NB4 (cell line): Measurements from ENCODE around the gene LGALS12.

Experiments used
- MYC ChIP-seq: IDR thresholded peaks from 2 replicates; pipeline ENCODE4 v1.6.1; 2011; ENCODE audit warnings: low read depth, low read length
- POLR2A ChIP-seq: IDR thresholded peaks from 2 replicates; pipeline ENCODE4 v1.6.1; 2011; ENCODE audit warnings: mild to moderate bottlenecking; ENCODE audit not compliant: insufficient read length; ENCODE audit errors: extremely low read depth
- TF ChIP-seq, protein P1 (sequence below): IDR thresholded peaks from one replicate; pipeline ENCODE4 v1.5.1; 2012; ENCODE audit warnings: low read depth, low read length
- TF ChIP-seq, protein P2 (sequence below): IDR thresholded peaks from 2 replicates; pipeline ENCODE4 v1.6.1; 2011; ENCODE audit warnings: low read depth, low read length

DNA sequence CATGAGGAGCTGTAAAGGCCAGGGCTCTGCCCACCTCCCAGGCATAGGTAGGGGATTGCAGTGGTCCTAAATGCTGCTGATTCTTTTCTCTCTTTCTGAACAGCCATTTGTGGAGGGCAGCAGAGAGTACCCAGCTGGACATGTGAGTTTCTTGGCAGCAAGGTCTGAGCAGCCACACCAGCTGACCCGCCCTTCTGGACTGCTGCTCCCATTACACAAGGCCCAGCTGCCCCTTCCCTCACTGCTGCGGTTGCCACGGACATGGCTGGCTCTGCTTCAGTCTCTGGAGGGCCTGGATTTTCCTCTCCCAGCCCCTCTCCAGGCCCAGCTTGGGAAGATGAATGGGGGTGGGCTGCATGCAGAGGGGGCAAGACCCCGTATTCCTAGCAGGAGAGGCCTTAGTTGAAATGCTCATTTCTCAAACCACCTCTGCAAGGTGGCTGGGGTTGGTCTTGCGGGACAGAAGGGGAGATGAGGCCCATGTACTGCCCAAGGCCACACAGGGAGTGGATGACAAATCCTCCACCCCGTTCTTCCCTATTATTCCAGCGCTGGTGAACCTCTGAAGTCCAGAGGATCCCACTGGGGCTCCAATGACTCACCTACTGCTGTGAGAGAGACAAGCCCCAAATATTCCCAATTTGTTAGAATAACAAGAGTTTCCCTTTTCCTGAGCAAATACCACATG is 4.6 kb downstream of the LGALS12 start:
- TF ChIP-seq, protein P1, sequence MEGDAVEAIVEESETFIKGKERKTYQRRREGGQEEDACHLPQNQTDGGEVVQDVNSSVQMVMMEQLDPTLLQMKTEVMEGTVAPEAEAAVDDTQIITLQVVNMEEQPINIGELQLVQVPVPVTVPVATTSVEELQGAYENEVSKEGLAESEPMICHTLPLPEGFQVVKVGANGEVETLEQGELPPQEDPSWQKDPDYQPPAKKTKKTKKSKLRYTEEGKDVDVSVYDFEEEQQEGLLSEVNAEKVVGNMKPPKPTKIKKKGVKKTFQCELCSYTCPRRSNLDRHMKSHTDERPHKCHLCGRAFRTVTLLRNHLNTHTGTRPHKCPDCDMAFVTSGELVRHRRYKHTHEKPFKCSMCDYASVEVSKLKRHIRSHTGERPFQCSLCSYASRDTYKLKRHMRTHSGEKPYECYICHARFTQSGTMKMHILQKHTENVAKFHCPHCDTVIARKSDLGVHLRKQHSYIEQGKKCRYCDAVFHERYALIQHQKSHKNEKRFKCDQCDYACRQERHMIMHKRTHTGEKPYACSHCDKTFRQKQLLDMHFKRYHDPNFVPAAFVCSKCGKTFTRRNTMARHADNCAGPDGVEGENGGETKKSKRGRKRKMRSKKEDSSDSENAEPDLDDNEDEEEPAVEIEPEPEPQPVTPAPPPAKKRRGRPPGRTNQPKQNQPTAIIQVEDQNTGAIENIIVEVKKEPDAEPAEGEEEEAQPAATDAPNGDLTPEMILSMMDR, result no peak
- TF ChIP-seq, protein P2, sequence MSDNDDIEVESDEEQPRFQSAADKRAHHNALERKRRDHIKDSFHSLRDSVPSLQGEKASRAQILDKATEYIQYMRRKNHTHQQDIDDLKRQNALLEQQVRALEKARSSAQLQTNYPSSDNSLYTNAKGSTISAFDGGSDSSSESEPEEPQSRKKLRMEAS, result no peak
- TF ChIP-seq POLR2A, result no peak
- no peak for TF ChIP-seq MYC
